Left ventricle myocardium inferior (tissue), 1 donor: ENCODE measurements around the gene DNAJC6. TPM values are rescaled to one million over a fixed set of nuclear protein-coding genes. Genes with fewer than 3 reads are reported as not detected.

Experiments
- DNase-seq: peaks from one replicate; pipeline ENCODE4 v3.0.0-alpha.2; 2020
- H3K27ac ChIP-seq: fragments of 200-600 bp; replicated peaks from 2 replicates; pipeline ENCODE4 v1.8.0; 2021
- H3K27me3 ChIP-seq: fragments of 200-600 bp; 2 replicates; pipeline ENCODE4 v1.8.0; 2021; ENCODE audit warnings: low read depth
- H3K36me3 ChIP-seq: fragments of 200-600 bp; 2 replicates; pipeline ENCODE4 v1.8.0; 2021
- H3K4me1 ChIP-seq: fragments of 200-600 bp; 2 replicates; pipeline ENCODE4 v1.8.0; 2021
- H3K4me3 ChIP-seq: fragments of 200-600 bp; 2 replicates; pipeline ENCODE4 v1.8.0; 2021; ENCODE audit warnings: mild to moderate bottlenecking, moderate library complexity
- H3K9me3 ChIP-seq: fragments of 200-600 bp; replicated peaks from 2 replicates; pipeline ENCODE4 v1.8.0; 2021
- CTCF ChIP-seq: fragments of 200-600 bp; IDR thresholded peaks from 2 replicates; pipeline ENCODE4 v1.8.0; 2021; ENCODE audit warnings: antibody characterized with exemption, mild to moderate bottlenecking, borderline replicate concordance
- intact Hi-C: fragments of 100-400 bp; cut with micrococcal nuclease; formaldehyde crosslinking; loops from one replicate; pipeline ENCODE4 v1.11.0; 2022
- total RNA-seq: library from RNA; stranded (reverse); fragmentation: NEBNext Ultra II Directional; extraction: Animal tissue kit (Norgen Biotek cat#: 25700); gene quantifications from one replicate; pipeline ENCODE4 v1.2.1, GENCODE V29; 2021
- donor health status: DM: no; HTN: yes; CAD: no; lungs with severe emphysema.

Gene DNAJC6
- total RNA-seq, 1 donor from 2014 or later, result 4.7 TPM

DNA sequence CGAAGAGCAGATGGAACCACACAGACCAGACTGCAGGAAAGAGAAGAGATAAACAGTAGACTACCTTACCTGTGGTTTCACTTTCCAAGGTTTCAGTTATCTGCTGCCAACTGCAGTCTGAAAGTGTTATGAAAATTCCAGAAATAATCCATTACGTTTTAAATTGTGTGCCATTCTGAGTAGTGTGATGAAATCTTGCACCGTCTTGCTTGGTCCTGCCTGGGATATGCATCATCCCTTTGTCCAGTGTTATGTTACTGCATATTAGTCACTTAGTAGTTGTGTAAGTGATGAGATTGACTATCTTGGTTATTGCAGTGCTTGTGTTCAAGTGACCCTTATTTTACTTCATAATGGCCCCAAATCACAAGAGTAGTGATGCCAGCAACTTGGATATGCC lies 33.9 kb downstream of the DNAJC6 start:
- TF ChIP-seq CTCF, result no peak
- Histone ChIP-seq H3K27me3 (no peaks in the 10 kb centered on the region), H3K36me3 (no peaks in the 10 kb centered on the region), H3K27ac (no peak overlapping the region), H3K4me3 (no peak overlapping the region), H3K9me3 (no peaks in the 10 kb centered on the region), H3K4me1 (no peaks in the 10 kb centered on the region)
- intact Hi-C loops, result no loop called here
- no peak for DNase-seq

GRCh38 chr1:65344171-65344814 lies 35.0 kb downstream of the DNAJC6 start:
- TF ChIP-seq CTCF, result no peak
- Histone ChIP-seq H3K27ac (no peak overlapping the region), H3K4me1 (no peaks in the 10 kb centered on the region), H3K27me3 (no peaks in the 10 kb centered on the region), H3K36me3 (no peaks in the 10 kb centered on the region), H3K9me3 (no peaks in the 10 kb centered on the region), H3K4me3 (no peak overlapping the region)
- DNase-seq, result no peak
- intact Hi-C loops, result no loop called here

- H3K4me3 ChIP-seq, result no peak overlapping the region
- DNase-seq, result no peak
- TF ChIP-seq CTCF, result no peak
- H3K27me3 ChIP-seq, result no peaks in the 10 kb centered on the region
- no peaks in the 10 kb centered on the region for H3K36me3 ChIP-seq
- H3K27ac ChIP-seq, result no peak overlapping the region
- H3K9me3 ChIP-seq, result no peaks in the 10 kb centered on the region
- intact Hi-C loops, result no loop called here
- no peaks in the 10 kb centered on the region for H3K4me1 ChIP-seq
These were observed 36.8 kb downstream of the DNAJC6 start for GRCh38 chr1:65346190-65346589.

DNA sequence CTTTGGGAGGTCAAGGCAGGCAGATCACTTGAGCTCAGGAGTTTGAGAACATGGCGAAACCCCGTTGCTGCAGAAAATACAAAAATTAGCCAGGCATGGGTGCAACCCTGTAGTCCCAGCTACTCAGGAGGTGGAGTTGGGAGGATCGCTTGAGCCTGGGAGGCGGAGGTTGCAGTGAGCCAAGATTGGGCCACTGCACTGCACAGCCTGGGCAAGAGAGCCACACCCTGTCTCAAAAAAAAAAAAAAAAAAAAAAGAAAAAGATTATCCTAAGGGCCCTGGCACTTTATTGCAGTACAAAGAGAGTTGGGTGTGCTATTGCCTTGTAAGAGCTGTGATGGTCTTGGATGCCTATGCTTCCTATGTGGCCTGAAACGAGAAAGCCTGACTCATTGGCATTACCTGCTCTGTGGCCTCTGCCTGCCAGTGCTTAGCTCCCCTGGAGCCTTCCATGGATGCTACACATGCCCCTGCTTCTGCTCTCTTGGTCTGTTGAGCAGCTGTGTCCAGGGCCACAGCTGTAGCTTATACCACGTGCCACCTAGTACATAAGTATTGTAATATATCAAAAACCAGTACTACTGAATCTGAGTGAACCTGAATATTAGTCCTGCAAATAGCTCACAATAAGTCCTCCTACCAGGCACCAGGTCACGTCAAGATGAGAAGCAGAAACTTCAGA lies 45.8 kb downstream of the DNAJC6 start:
- no peak for TF ChIP-seq CTCF
- Histone ChIP-seq H3K9me3 (no peaks in the 10 kb centered on the region), H3K4me1 (no peaks in the 10 kb centered on the region)

GRCh38 chr1:65357291-65357960 lies 48.1 kb downstream of the DNAJC6 start:
- DNase-seq, result no peak
- no peak for TF ChIP-seq CTCF

More for the DNA sequence above, 45.8 kb downstream of the DNAJC6 start:
- intact Hi-C loops, result no loop called here
- Histone ChIP-seq H3K27me3 (no peaks in the 10 kb centered on the region), H3K27ac (no peak overlapping the region), H3K36me3 (no peaks in the 10 kb centered on the region), H3K4me3 (no peak overlapping the region)
- DNase-seq, result no peak

More at GRCh38 chr1:65357291-65357960, 48.1 kb downstream of the DNAJC6 start:
- H3K27ac ChIP-seq, result no peak overlapping the region
- H3K27me3 ChIP-seq, result no peaks in the 10 kb centered on the region
- H3K36me3 ChIP-seq, result no peaks in the 10 kb centered on the region
- intact Hi-C loops, result no loop called here
- H3K4me3 ChIP-seq, result no peak overlapping the region
- H3K4me1 ChIP-seq, result no peaks in the 10 kb centered on the region
- no peaks in the 10 kb centered on the region for H3K9me3 ChIP-seq
